HG02759 (cell line): ENCODE results near the gene CBX7.
"Not testable (repeated sequence)": the region's sequence is repeated elsewhere in the genome, so short reads cannot be mapped to it uniquely, and the experiment has no call there.

Experiments
- ATAC-seq: cut with Tn5 transposase; IDR thresholded peaks from one replicate; pipeline ENCODE4 v1.9.1; 2021; ENCODE audit warnings: mild to moderate bottlenecking, moderate library complexity; ENCODE audit not compliant: unreplicated experiment

CBX7 gene

GRCh38 chr22:39174498-39175352 is 22.2 kb upstream of the CBX7 start:
- ATAC-seq = no peak

GRCh38 chr22:39173787-39174497 is 21.5 kb upstream of the CBX7 start:
- no peak for ATAC-seq

GRCh38 chr22:39173050-39173706 is 20.7 kb upstream of the CBX7 start:
- no peak for ATAC-seq

GRCh38 chr22:39172265-39173049 is 20.0 kb upstream of the CBX7 start:
- ATAC-seq = not testable (repeated sequence)

GRCh38 chr22:39171623-39172264 is 19.3 kb upstream of the CBX7 start:
- no peak for ATAC-seq

- ATAC-seq = peak; percentile 64
These were observed 18.5 kb upstream of the CBX7 start for GRCh38 chr22:39170825-39171622.

- ATAC-seq = no peak
These were observed 17.5 kb upstream of the CBX7 start for GRCh38 chr22:39169797-39170466.

GRCh38 chr22:39166547-39166946 is 14.1 kb upstream of the CBX7 start:
- ATAC-seq = no peak

GRCh38 chr22:39156093-39156492 is 3.6 kb upstream of the CBX7 start:
- not testable (repeated sequence) for ATAC-seq

GRCh38 chr22:39155421-39155820 is 2.9 kb upstream of the CBX7 start:
- ATAC-seq = no peak

GRCh38 chr22:39153220-39153717 is 789 bp upstream of the CBX7 start:
- no peak for ATAC-seq

GRCh38 chr22:39152024-39152510 is 413 bp downstream of the CBX7 start:
- ATAC-seq = no peak

- no peak for ATAC-seq
These were observed 1.0 kb downstream of the CBX7 start for GRCh38 chr22:39151329-39151975.

- no peak for ATAC-seq
These were observed 1.6 kb downstream of the CBX7 start for GRCh38 chr22:39150848-39151215.

- no peak for ATAC-seq
These were observed 2.3 kb downstream of the CBX7 start for GRCh38 chr22:39149915-39150847.

GRCh38 chr22:39148727-39149535 is 3.5 kb downstream of the CBX7 start:
- ATAC-seq = no peak
